Stimulated activated CD4-positive, alpha-beta T cell treated with anti-CD3 and anti-CD28 coated beads, TNF-alpha, amount 100 ng/mL, for 48 hours (primary cell): ENCODE data around the gene C2orf42.
"Not testable (repeated sequence)": the region's sequence is repeated elsewhere in the genome, so short reads cannot be mapped to it uniquely, and the experiment has no call there.

Experiments
- DNase-seq, 3 donors: peaks; one replicate each; pipeline ENCODE4 v3.0.0-alpha.2; 2020; ENCODE audit warnings: low read depth in 3 of 3

C2orf42 gene

GRCh38 chr2:70190418-70191243 is at the start of gene C2orf42:
Gene C2orf42, minus strand, starts transcription at chr2:70191019. Its CDS starts 9,034 bp downstream, at chr2:70181985.
- DNase-seq, result peak; percentile 93 to 96 (median 95)

GRCh38 chr2:70240599-70240998 is 49.8 kb upstream of the C2orf42 start:
- DNase-seq, result no peak

GRCh38 chr2:70233926-70234325 is 43.1 kb upstream of the C2orf42 start:
- DNase-seq, result no peak

- DNase-seq, result no peak
Observed at GRCh38 chr2:70226781-70227180, 36.0 kb upstream of the C2orf42 start.

- DNase-seq, result not testable (repeated sequence)
Observed at GRCh38 chr2:70223305-70223704, 32.5 kb upstream of the C2orf42 start.

- no peak for DNase-seq
Observed at GRCh38 chr2:70214953-70215549, 24.2 kb upstream of the C2orf42 start.

- no peak for DNase-seq
Observed at GRCh38 chr2:70214365-70214764, 23.5 kb upstream of the C2orf42 start.

- DNase-seq, result no peak
Observed at GRCh38 chr2:70212298-70212932, 21.6 kb upstream of the C2orf42 start.

- no peak for DNase-seq
Observed at GRCh38 chr2:70211595-70211994, 20.8 kb upstream of the C2orf42 start.

GRCh38 chr2:70204452-70204851 is 13.6 kb upstream of the C2orf42 start:
- no peak for DNase-seq

- no peak for DNase-seq
Observed at GRCh38 chr2:70203086-70203485, 12.3 kb upstream of the C2orf42 start.

GRCh38 chr2:70202236-70202806 is 11.5 kb upstream of the C2orf42 start:
- no peak for DNase-seq

- DNase-seq, result no peak
Observed at GRCh38 chr2:70201831-70202230, 11.0 kb upstream of the C2orf42 start.

- no peak for DNase-seq
Observed at GRCh38 chr2:70201225-70201768, 10.5 kb upstream of the C2orf42 start.

GRCh38 chr2:70199320-70199864 is 8.6 kb upstream of the C2orf42 start:
- DNase-seq, result no peak

- no peak for DNase-seq
Observed at GRCh38 chr2:70192516-70192915, 1.7 kb upstream of the C2orf42 start.

- DNase-seq, result no peak
Observed at GRCh38 chr2:70191244-70191735, 471 bp upstream of the C2orf42 start.

GRCh38 chr2:70188460-70188859 is 2.4 kb downstream of the C2orf42 start:
- no peak for DNase-seq

GRCh38 chr2:70187170-70187569 is 3.6 kb downstream of the C2orf42 start:
- not testable (repeated sequence) for DNase-seq

GRCh38 chr2:70182689-70183088 is 8.1 kb downstream of the C2orf42 start:
- DNase-seq, result no peak

GRCh38 chr2:70181363-70181956 is 9.4 kb downstream of the C2orf42 start:
- no peak for DNase-seq
